OCI-LY1 (cell line): ENCODE measurements around the gene CDCA7L.
"Not testable (repeated sequence)": the region's sequence is repeated elsewhere in the genome, so short reads cannot be mapped to it uniquely, and the experiment has no call there.

Source experiments
- H2AFZ ChIP-seq: fragments of 200-600 bp; sonication (generic), shearing (Covaris generic); 2 replicates; pipeline ENCODE4 v1.6.0; 2014; ENCODE audit warnings: antibody characterized with exemption, mild to moderate bottlenecking, low read length
- H3F3A ChIP-seq: fragments of 200-600 bp; sonication (generic), shearing (Covaris generic); 2 replicates; pipeline ENCODE4 v1.6.0; 2014; ENCODE audit warnings: mild to moderate bottlenecking, antibody characterized with exemption, low read length, moderate library complexity; ENCODE audit not compliant: insufficient read depth
- H3K27ac ChIP-seq: fragments of 200-600 bp; sonication (generic); 2 replicates; pipeline ENCODE4 v1.5.1; 2014; ENCODE audit warnings: low read length, mixed run types, mild to moderate bottlenecking, low read depth; ENCODE audit not compliant: poor library complexity, severe bottlenecking
- H3K27me3 ChIP-seq: fragments of 200-600 bp; sonication (generic); 2 replicates; pipeline ENCODE4 v1.6.0; 2014; ENCODE audit warnings: antibody characterized with exemption, mild to moderate bottlenecking, low read length, moderate library complexity; ENCODE audit not compliant: insufficient read depth
- H3K36me3 ChIP-seq: fragments of 200-600 bp; sonication (generic); 2 replicates; pipeline ENCODE4 v1.6.1; 2014; ENCODE audit warnings: mild to moderate bottlenecking, antibody characterized with exemption, low read length, moderate library complexity, mixed read lengths; ENCODE audit not compliant: insufficient read depth
- H3K4me1 ChIP-seq: fragments of 200-600 bp; sonication (generic); 2 replicates; pipeline ENCODE4 v1.5.1; 2014; ENCODE audit warnings: mild to moderate bottlenecking, low read length, moderate library complexity; ENCODE audit not compliant: insufficient read depth, severe bottlenecking
- H3K4me2 ChIP-seq: fragments of 200-600 bp; sonication (generic), shearing (Covaris generic); 2 replicates; pipeline ENCODE4 v1.6.1; 2014; ENCODE audit warnings: low read length
- H3K4me3 ChIP-seq: fragments of 200-600 bp; sonication (generic); 2 replicates; pipeline ENCODE4 v1.5.1; 2014; ENCODE audit warnings: low read length, low read depth, mild to moderate bottlenecking, mixed read lengths; ENCODE audit not compliant: poor library complexity, severe bottlenecking
- H3K79me2 ChIP-seq: fragments of 200-600 bp; shearing (Covaris generic); 2 replicates; pipeline ENCODE4 v1.6.1; 2016; ENCODE audit warnings: mixed run types, low read length, mixed read lengths; ENCODE audit not compliant: insufficient read depth
- H3K9ac ChIP-seq: fragments of 200-600 bp; sonication (generic), shearing (Covaris generic); 2 replicates; pipeline ENCODE4 v1.6.1; 2014; ENCODE audit warnings: mild to moderate bottlenecking, low read length, mixed read lengths
- H3K9me2 ChIP-seq: fragments of 200-600 bp; sonication (generic), shearing (Covaris generic); 2 replicates; pipeline ENCODE4 v1.6.1; 2014; ENCODE audit warnings: low read depth, mild to moderate bottlenecking, low read length, mixed read lengths
- H3K9me3 ChIP-seq: fragments of 200-600 bp; shearing (Covaris generic); 2 replicates; pipeline ENCODE4 v1.6.1; 2014; ENCODE audit warnings: low read length, mixed read lengths
- H4K20me1 ChIP-seq: fragments of 200-600 bp; sonication (generic), shearing (Covaris generic); 2 replicates; pipeline ENCODE4 v1.6.0; 2016; ENCODE audit warnings: mild to moderate bottlenecking, low read length; ENCODE audit not compliant: insufficient read depth
- EZH2 ChIP-seq: fragments of 200-600 bp; sonication (generic), shearing (Covaris generic); IDR thresholded peaks from 2 replicates; pipeline ENCODE4 v1.8.0; 2017; ENCODE audit warnings: borderline replicate concordance, mixed run types, mild to moderate bottlenecking, antibody characterized with exemption, low read length, moderate library complexity, mixed read lengths
- TF ChIP-seq, protein P1 (sequence below): fragments of 200-600 bp; sonication (generic), shearing (Covaris generic); IDR thresholded peaks from 2 replicates; pipeline ENCODE4 v1.5.1; 2017; ENCODE audit warnings: mild to moderate bottlenecking, antibody characterized with exemption, low read length, moderate library complexity, mixed read lengths

The CDCA7L gene

GRCh38 chr7:21886396-21886795, 59.3 kb downstream of the CDCA7L start:
- H3K9me3 ChIP-seq: no peaks in the 10 kb centered on the region
- H3K4me1 ChIP-seq: no peaks in the 10 kb centered on the region
- H3K36me3 ChIP-seq: no peaks in the 10 kb centered on the region
- H3K9me2 ChIP-seq: no peaks in the 10 kb centered on the region
- H3K9ac ChIP-seq: no peak overlapping the region
- H3K27me3 ChIP-seq: no peaks in the 10 kb centered on the region
- H3K4me3 ChIP-seq: no peak overlapping the region
- no peak overlapping the region for H2AFZ ChIP-seq
- no peak overlapping the region for H3K4me2 ChIP-seq
- H4K20me1 ChIP-seq: no peaks in the 10 kb centered on the region
- H3K27ac ChIP-seq: no peak overlapping the region
- TF ChIP-seq EZH2: no peak
- no peaks in the 10 kb centered on the region for H3K79me2 ChIP-seq
- no peaks in the 10 kb centered on the region for H3F3A ChIP-seq

- no peak overlapping the region for H3K9ac ChIP-seq
- TF ChIP-seq, protein P1, sequence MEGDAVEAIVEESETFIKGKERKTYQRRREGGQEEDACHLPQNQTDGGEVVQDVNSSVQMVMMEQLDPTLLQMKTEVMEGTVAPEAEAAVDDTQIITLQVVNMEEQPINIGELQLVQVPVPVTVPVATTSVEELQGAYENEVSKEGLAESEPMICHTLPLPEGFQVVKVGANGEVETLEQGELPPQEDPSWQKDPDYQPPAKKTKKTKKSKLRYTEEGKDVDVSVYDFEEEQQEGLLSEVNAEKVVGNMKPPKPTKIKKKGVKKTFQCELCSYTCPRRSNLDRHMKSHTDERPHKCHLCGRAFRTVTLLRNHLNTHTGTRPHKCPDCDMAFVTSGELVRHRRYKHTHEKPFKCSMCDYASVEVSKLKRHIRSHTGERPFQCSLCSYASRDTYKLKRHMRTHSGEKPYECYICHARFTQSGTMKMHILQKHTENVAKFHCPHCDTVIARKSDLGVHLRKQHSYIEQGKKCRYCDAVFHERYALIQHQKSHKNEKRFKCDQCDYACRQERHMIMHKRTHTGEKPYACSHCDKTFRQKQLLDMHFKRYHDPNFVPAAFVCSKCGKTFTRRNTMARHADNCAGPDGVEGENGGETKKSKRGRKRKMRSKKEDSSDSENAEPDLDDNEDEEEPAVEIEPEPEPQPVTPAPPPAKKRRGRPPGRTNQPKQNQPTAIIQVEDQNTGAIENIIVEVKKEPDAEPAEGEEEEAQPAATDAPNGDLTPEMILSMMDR: no peak
- no peak for TF ChIP-seq EZH2
- no peak overlapping the region for H3K4me3 ChIP-seq
Measured at GRCh38 chr7:21884496-21884895, 61.2 kb downstream of the CDCA7L start.

DNA sequence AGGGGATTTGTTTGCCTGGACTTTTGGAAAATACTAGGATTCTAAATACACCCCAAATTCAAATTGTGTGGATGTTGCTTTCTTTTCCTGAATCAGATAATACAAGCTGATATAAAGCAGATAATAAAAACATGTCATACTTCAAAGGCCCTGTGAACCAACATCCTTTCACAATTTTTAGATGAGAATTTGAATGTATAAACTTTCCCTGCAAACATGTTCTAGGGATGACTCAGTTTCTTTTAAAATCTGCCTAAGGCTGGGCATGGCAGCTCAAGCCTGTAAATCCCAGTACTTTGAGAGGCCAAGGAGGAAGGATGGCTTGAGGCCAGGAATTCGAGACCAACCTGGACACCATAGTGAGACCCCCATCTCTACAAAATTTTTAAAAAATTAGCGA, 62.2 kb downstream of the CDCA7L start:
- H4K20me1 ChIP-seq, H3K4me2 ChIP-seq, H3K36me3 ChIP-seq, H3K9me3 ChIP-seq, H3K9me2 ChIP-seq, H3F3A ChIP-seq, H2AFZ ChIP-seq, H3K27ac ChIP-seq, H3K79me2 ChIP-seq, H3K4me3 ChIP-seq, H3K4me1 ChIP-seq, H3K27me3 ChIP-seq, H3K9ac ChIP-seq: not testable (repeated sequence)

More at GRCh38 chr7:21884496-21884895, 61.2 kb downstream of the CDCA7L start:
- H4K20me1 ChIP-seq: no peaks in the 10 kb centered on the region
- no peaks in the 10 kb centered on the region for H3K9me2 ChIP-seq
- no peaks in the 10 kb centered on the region for H3K27me3 ChIP-seq
- no peaks in the 10 kb centered on the region for H3K36me3 ChIP-seq
- no peaks in the 10 kb centered on the region for H3K4me1 ChIP-seq
- H3F3A ChIP-seq: no peaks in the 10 kb centered on the region
- H3K27ac ChIP-seq: no peak overlapping the region
- H2AFZ ChIP-seq: no peak overlapping the region
- no peak overlapping the region for H3K4me2 ChIP-seq
- H3K79me2 ChIP-seq: no peaks in the 10 kb centered on the region
- H3K9me3 ChIP-seq: no peaks in the 10 kb centered on the region

GRCh38 chr7:21883069-21883468, 62.6 kb downstream of the CDCA7L start:
- Histone ChIP-seq H3K36me3 (no peaks in the 10 kb centered on the region), H2AFZ (no peak overlapping the region), H3K4me3 (no peak overlapping the region), H3K9ac (no peak overlapping the region), H3K4me2 (no peak overlapping the region), H3K9me2 (no peaks in the 10 kb centered on the region), H3K4me1 (no peaks in the 10 kb centered on the region), H3F3A (no peaks in the 10 kb centered on the region), H3K27me3 (no peaks in the 10 kb centered on the region), H3K79me2 (no peaks in the 10 kb centered on the region), H4K20me1 (no peaks in the 10 kb centered on the region), H3K9me3 (no peaks in the 10 kb centered on the region), H3K27ac (no peak overlapping the region)
- TF ChIP-seq, protein P1: no peak
- no peak for TF ChIP-seq EZH2
